22Rv1 (cell line): ENCODE results near the gene ERVH48-1.
"Not testable (repeated sequence)": the region's sequence is repeated elsewhere in the genome, so short reads cannot be mapped to it uniquely, and the experiment has no call there.

ENCODE experiments used
- ZFX ChIP-seq: fragments of 450-650 bp; IDR thresholded peaks from 2 replicates; pipeline ENCODE4 v1.6.1; 2017; ENCODE audit warnings: antibody characterized with exemption, borderline replicate concordance
- TF ChIP-seq, protein P1 (sequence below): fragments of 450-650 bp; IDR thresholded peaks from 2 replicates; pipeline ENCODE4 v1.5.1; 2017; ENCODE audit warnings: mild to moderate bottlenecking

DNA sequence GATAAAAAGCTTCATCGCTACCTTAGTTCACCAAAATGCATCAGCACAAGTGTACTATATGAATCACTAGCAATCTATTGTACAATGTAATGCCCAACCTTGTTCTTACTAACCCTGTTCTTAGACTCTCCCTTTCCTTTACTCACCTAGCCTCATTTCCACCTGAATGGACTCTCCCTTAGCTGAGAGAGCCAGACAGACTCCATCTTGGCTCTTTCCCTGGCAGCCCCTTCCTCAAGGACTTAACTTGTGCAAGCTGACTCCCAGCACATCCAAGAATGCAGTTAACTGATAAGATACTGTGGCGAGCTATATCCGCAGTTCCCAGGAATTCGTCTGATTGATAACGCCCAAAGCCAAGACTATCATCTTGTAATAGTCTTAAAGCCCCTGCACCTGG, 10.9 kb upstream of the ERVH48-1 start:
- TF ChIP-seq, protein P1, sequence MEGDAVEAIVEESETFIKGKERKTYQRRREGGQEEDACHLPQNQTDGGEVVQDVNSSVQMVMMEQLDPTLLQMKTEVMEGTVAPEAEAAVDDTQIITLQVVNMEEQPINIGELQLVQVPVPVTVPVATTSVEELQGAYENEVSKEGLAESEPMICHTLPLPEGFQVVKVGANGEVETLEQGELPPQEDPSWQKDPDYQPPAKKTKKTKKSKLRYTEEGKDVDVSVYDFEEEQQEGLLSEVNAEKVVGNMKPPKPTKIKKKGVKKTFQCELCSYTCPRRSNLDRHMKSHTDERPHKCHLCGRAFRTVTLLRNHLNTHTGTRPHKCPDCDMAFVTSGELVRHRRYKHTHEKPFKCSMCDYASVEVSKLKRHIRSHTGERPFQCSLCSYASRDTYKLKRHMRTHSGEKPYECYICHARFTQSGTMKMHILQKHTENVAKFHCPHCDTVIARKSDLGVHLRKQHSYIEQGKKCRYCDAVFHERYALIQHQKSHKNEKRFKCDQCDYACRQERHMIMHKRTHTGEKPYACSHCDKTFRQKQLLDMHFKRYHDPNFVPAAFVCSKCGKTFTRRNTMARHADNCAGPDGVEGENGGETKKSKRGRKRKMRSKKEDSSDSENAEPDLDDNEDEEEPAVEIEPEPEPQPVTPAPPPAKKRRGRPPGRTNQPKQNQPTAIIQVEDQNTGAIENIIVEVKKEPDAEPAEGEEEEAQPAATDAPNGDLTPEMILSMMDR = not testable (repeated sequence)
- not testable (repeated sequence) for TF ChIP-seq ZFX
